Cardiac fibroblast (primary cell): ENCODE measurements around the gene PRKAR1A.

Source experiments
- DNase-seq, 2 donors: peaks; one replicate each; pipeline versions ENCODE4 v3.0.0 to v3.0.0-alpha.2; 2010; ENCODE audit warnings: low read depth in 2 of 2
- H3K4me3 ChIP-seq, 2 donors: replicated peaks in 1 of 2; 1 replicate in 1 of 2; 2 replicates in 1 of 2; pipeline ENCODE4 v1.5.1; 2011; ENCODE audit warnings: low read depth in 2 of 2, low read length in 2 of 2, mild to moderate bottlenecking in 2 of 2, moderate library complexity in 1 of 2
- CTCF ChIP-seq: IDR thresholded peaks from one replicate; pipeline ENCODE4 v1.5.1; 2011; ENCODE audit warnings: low read depth, mild to moderate bottlenecking, low read length, inconsistent platforms

The PRKAR1A gene

DNA sequence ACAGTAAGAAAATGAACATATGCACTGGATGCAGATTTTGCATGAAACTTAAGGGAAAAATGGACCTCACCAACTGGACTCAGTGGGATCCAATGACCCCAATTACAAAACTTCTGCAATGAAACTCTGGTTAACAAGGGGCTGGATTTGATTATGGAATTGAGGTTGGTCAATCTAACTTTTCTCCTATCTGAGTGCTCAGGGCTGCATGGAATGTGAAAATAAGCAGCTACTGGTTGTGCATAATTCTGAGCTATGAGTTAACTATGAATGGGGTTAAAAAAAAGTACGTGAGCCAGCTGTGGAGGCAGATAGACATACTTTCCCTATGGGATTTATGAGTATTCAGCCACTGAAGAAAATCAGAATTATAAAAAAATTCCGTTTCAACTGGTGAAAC, 79.8 kb downstream of the PRKAR1A start:
- no peak for TF ChIP-seq CTCF
- DNase-seq: no peak
- H3K4me3 ChIP-seq: no peak overlapping the region

- TF ChIP-seq CTCF: no peak
- no peak overlapping the region for H3K4me3 ChIP-seq
- DNase-seq: peak in 1 of 2 donors; percentile 51
These were observed 80.7 kb downstream of the PRKAR1A start for GRCh38 chr17:68592682-68593641.

DNA sequence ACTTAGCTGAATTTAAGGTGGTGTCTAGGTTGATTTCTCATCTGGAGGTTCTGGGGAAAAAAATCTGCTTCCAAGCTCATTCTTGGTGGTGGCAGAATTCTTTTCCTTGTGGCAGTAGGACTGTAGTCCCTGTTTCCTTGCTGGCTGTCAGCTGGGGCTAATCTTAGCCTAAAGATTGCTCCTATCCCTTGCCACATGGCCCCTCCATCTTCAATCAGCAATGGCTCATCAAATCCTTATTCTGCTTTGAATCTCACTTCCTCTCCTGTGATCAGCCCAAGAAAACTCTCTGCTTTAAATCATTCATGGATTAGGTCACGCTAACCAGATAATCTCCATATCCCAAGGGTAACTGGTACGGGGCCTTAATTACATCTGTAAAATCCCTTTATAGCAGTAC, 82.3 kb downstream of the PRKAR1A start:
- no peak for DNase-seq
- H3K4me3 ChIP-seq: no peak overlapping the region
- TF ChIP-seq CTCF: no peak

- peak in 1 of 2 donors; percentile 47 for DNase-seq
- H3K4me3 ChIP-seq: no peak overlapping the region
- TF ChIP-seq CTCF: no peak
These were observed 83.3 kb downstream of the PRKAR1A start for GRCh38 chr17:68595496-68595895.

DNA sequence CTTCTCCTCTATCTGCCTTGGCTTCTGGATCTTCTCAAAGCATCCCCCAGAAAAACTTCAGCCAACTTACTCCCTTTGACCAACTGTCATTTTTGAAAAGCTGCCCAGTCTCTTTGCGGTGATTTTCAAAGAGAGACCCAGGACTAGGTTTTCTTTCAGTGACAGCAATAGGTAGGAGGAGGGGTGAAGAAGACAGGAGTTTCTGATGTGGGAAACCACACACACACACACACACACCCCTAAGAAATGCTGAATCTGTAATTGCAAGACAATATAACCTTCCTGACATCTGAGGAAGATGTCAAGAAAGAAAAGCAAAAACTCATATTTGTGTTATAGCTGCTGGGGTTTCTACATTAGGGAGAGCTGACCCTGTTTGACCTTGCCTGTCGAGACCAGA, 83.8 kb downstream of the PRKAR1A start:
- no peak overlapping the region for H3K4me3 ChIP-seq
- TF ChIP-seq CTCF: no peak
- DNase-seq: peak in 1 of 2 donors; percentile 11

DNA sequence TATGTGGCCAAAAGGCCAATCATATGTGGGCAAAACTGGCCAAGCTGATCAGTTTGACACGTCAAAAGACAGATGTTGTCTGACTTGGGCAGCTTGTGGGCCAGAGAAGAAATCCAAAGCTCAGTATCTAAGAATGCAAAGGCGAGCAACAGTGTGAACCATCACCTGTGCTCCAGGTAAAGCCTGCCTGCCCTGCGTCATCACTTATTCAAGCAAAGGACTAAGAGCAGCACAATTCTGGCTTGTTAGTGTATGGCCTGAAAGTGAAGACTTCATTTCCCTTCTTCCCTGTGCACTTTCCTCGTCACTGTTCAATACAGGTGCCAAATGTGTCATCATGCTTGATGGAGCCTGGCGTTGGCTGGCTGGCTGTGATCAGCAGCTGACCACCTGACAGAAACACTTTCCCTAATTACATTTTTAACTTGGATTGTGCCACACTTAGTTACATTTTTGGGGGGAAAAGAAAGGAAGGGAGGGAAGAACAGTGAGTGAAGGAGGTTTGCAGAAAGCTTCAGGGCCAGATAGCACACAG, 84.2 kb downstream of the PRKAR1A start:
- no peak for DNase-seq
- no peak for TF ChIP-seq CTCF
- H3K4me3 ChIP-seq: no peak overlapping the region
